ENCODE results near the gene MYL10.

Gene MYL10

GRCh38 chr7:101617451-101618206 is 11.5 kb downstream of the MYL10 start:
- no peak overlapping the region for H3K4me3 ChIP-seq (replicated peaks; ENCODE audit: low read depth, low read length)
- no peak for TF ChIP-seq CTCF (IDR thresholded peaks at IDR 0.05; ENCODE audit: low read length, missing control alignments)
- DNase-seq (ENCODE audit: low read depth): no peak

GRCh38 chr7:101615446-101615845 is 13.7 kb downstream of the MYL10 start:
- no peak for DNase-seq (ENCODE audit: low read depth)
- no peak for TF ChIP-seq CTCF (IDR thresholded peaks at IDR 0.05; ENCODE audit: low read length, missing control alignments)
- H3K4me3 ChIP-seq (replicated peaks; ENCODE audit: low read depth, low read length): no peak overlapping the region

GRCh38 chr7:101614939-101615302 is 14.2 kb downstream of the MYL10 start:
- DNase-seq (ENCODE audit: low read depth): no peak
- TF ChIP-seq CTCF (IDR thresholded peaks at IDR 0.05; ENCODE audit: low read length, missing control alignments): no peak
- no peak overlapping the region for H3K4me3 ChIP-seq (replicated peaks; ENCODE audit: low read depth, low read length)

- no peak overlapping the region for H3K4me3 ChIP-seq (replicated peaks; ENCODE audit: low read depth, low read length)
- no peak for DNase-seq (ENCODE audit: low read depth)
- no peak for TF ChIP-seq CTCF (IDR thresholded peaks at IDR 0.05; ENCODE audit: low read length, missing control alignments)
Measured at GRCh38 chr7:101614098-101614938, 14.8 kb downstream of the MYL10 start.

GRCh38 chr7:101612885-101613515 is 16.1 kb downstream of the MYL10 start:
- no peak for DNase-seq (ENCODE audit: low read depth)
- no peak for TF ChIP-seq CTCF (IDR thresholded peaks at IDR 0.05; ENCODE audit: low read length, missing control alignments)

GRCh38 chr7:101608772-101609713 is 20.1 kb downstream of the MYL10 start:
- H3K4me3 ChIP-seq (replicated peaks; ENCODE audit: low read depth, low read length): no peak overlapping the region
- no peak for DNase-seq (ENCODE audit: low read depth)
- TF ChIP-seq CTCF (IDR thresholded peaks at IDR 0.05; ENCODE audit: low read length, missing control alignments): no peak

More at GRCh38 chr7:101612885-101613515, 16.1 kb downstream of the MYL10 start:
- no peak overlapping the region for H3K4me3 ChIP-seq (replicated peaks; ENCODE audit: low read depth, low read length)
